ENCODE measurements around the gene CELA2A. TPM values are rescaled to one million over a fixed set of nuclear protein-coding genes. Genes with fewer than 3 reads are reported as not detected.
"Not testable (repeated sequence)": the region's sequence is repeated elsewhere in the genome, so short reads cannot be mapped to it uniquely, and the experiment has no call there.

The CELA2A gene
- total RNA-seq, 2 donors from 2014 or later, result not detected

- intact Hi-C loops (cut with DNase I, micrococcal nuclease), result no loop called here
- DNase-seq (peak in 1 of 2 donors; percentile 29), ATAC-seq (peak; percentile 16)
These were observed 33.0 kb upstream of the CELA2A start for GRCh38 chr1:15423355-15424077.

GRCh38 chr1:15424146-15424667 is 32.3 kb upstream of the CELA2A start:
- intact Hi-C loops (cut with DNase I, micrococcal nuclease), result no loop called here
- peak; percentile 76 for ATAC-seq
- DNase-seq, result peak; percentile 84 to 92

- intact Hi-C loops (cut with DNase I, micrococcal nuclease), result loop anchor here in 1 of 2 donors (5.0 kb wide), 1 partner anchor 98 kb away; no protein-coding TSS in a partner anchor
- DNase-seq, result no peak
- ATAC-seq, result no peak
These were observed 31.6 kb upstream of the CELA2A start for GRCh38 chr1:15424981-15425380.

- ATAC-seq (no peak), DNase-seq (no peak)
- intact Hi-C loops (cut with DNase I, micrococcal nuclease), result loop anchor here in 1 of 2 donors (5.0 kb wide), 1 partner anchor 98 kb away; no protein-coding TSS in a partner anchor
These were observed 31.0 kb upstream of the CELA2A start for GRCh38 chr1:15425521-15425920.

GRCh38 chr1:15425958-15426357 is 30.6 kb upstream of the CELA2A start:
- DNase-seq, result no peak
- intact Hi-C loops (cut with DNase I, micrococcal nuclease), result loop anchor here in 1 of 2 donors (5.0 kb wide), 1 partner anchor 99 kb away; no protein-coding TSS in a partner anchor
- no peak for ATAC-seq

- ATAC-seq, result peak; percentile 48
- DNase-seq, result peak; percentile 82 to 86
- intact Hi-C loops (cut with DNase I, micrococcal nuclease), result loop anchor here in 1 of 2 donors (5.0 kb wide), 1 partner anchor 99 kb away; no protein-coding TSS in a partner anchor
These were observed 29.8 kb upstream of the CELA2A start for GRCh38 chr1:15426492-15427279.

GRCh38 chr1:15427280-15427666 is 29.3 kb upstream of the CELA2A start:
- DNase-seq (no peak), ATAC-seq (no peak)
- intact Hi-C loops (cut with DNase I, micrococcal nuclease), result loop anchor here in 1 of 2 donors (5.0 kb wide), 1 partner anchor 100 kb away; no protein-coding TSS in a partner anchor

GRCh38 chr1:15428252-15428651 is 28.3 kb upstream of the CELA2A start:
- DNase-seq, ATAC-seq: not testable (repeated sequence)
- intact Hi-C loops (cut with DNase I, micrococcal nuclease), result loop anchor here in 1 of 2 donors (5.0 kb wide), 1 partner anchor 101 kb away; no protein-coding TSS in a partner anchor

GRCh38 chr1:15428815-15429435 is 27.6 kb upstream of the CELA2A start:
- intact Hi-C loops (cut with DNase I, micrococcal nuclease), result loop anchor here in 1 of 2 donors (5.0 kb wide), 1 partner anchor 102 kb away; no protein-coding TSS in a partner anchor
- ATAC-seq, result no peak
- DNase-seq, result no peak

- ATAC-seq, result no peak
- no peak for DNase-seq
- intact Hi-C loops (cut with DNase I, micrococcal nuclease), result loop anchor here (2.0 to 5.0 kb wide), 2 partner anchors 102 to 107 kb away; no protein-coding TSS in a partner anchor
These were observed 26.8 kb upstream of the CELA2A start for GRCh38 chr1:15429701-15430149.

- DNase-seq (peak in 1 of 2 donors; percentile 84), ATAC-seq (peak; percentile 44)
- intact Hi-C loops (cut with DNase I, micrococcal nuclease), result loop anchor here in 1 of 2 donors (2.0 kb wide), 1 partner anchor 108 kb away; no protein-coding TSS in a partner anchor
These were observed 25.6 kb upstream of the CELA2A start for GRCh38 chr1:15430787-15431570.

GRCh38 chr1:15431571-15431948 is 25.0 kb upstream of the CELA2A start:
- DNase-seq (no peak), ATAC-seq (no peak)
- intact Hi-C loops (cut with DNase I, micrococcal nuclease), result loop anchor here in 1 of 2 donors (2.0 kb wide), 1 partner anchor 109 kb away; no protein-coding TSS in a partner anchor

- ATAC-seq (peak; percentile 26), DNase-seq (peak; percentile 54 to 59)
- intact Hi-C loops (cut with DNase I, micrococcal nuclease), result no loop called here
These were observed 24.2 kb upstream of the CELA2A start for GRCh38 chr1:15432324-15432723.

GRCh38 chr1:15433471-15433870 is 23.1 kb upstream of the CELA2A start:
- no peak for ATAC-seq
- DNase-seq, result no peak
- intact Hi-C loops (cut with DNase I, micrococcal nuclease), result no loop called here

GRCh38 chr1:15434739-15435138 is 21.8 kb upstream of the CELA2A start:
- ATAC-seq; DNase-seq; intact Hi-C loops (cut with DNase I, micrococcal nuclease): not testable (repeated sequence)

- ATAC-seq, result no peak
- DNase-seq, result no peak
- intact Hi-C loops (cut with DNase I, micrococcal nuclease), result no loop called here
These were observed 21.1 kb upstream of the CELA2A start for GRCh38 chr1:15435239-15436077.

- intact Hi-C loops (cut with DNase I, micrococcal nuclease), result no loop called here
- DNase-seq (no peak), ATAC-seq (no peak)
These were observed 19.6 kb upstream of the CELA2A start for GRCh38 chr1:15436881-15437442.
